K562 (cell line): Measurements from ENCODE around the gene RBMS1. TPM values are rescaled to one million over a fixed set of nuclear protein-coding genes. Genes with fewer than 3 reads are reported as not detected.
"Not testable (repeated sequence)": the region's sequence is repeated elsewhere in the genome, so short reads cannot be mapped to it uniquely, and the experiment has no call there.

ENCODE experiments used
- ATAC-seq: fragments of 200-7000 bp; cut with Tn5 transposase; 3 replicates; pipeline ENCODE4 v1.9.1; 2020; ENCODE audit warnings: moderate library complexity
- BruUV-seq: library from RNA; stranded (reverse); fragments of 400-500 nt; replicated peaks from 2 replicates; lab custom pipeline; 2021; lab: Mats Ljungman, UMichigan
- CTCF ChIA-PET: fragments of 300-600 bp; formaldehyde crosslinking; extraction: SDS; loops from one replicate; lab custom pipeline; 2021; ENCODE audit warnings: low intra/inter-chr PET ratio; lab: Yijun Ruan, JAX
- POLR2A ChIA-PET: fragments of 300-600, 350-650 bp; sonication (Branson Sonifier 250); formaldehyde crosslinking; extraction: SDS; loops from one replicate; lab custom pipeline; 2021; ENCODE audit warnings: antibody characterized with exemption, inconsistent platforms; lab: Yijun Ruan, JAX
- DNase-seq, 4 experiments: peaks; one replicate each; pipeline versions ENCODE4 v3.0.0 to v3.0.0-alpha.2; 2011 to 2018; ENCODE audit warnings: low spot score in 3 of 4, mixed read lengths in 3 of 4; ENCODE audit errors: extremely low read depth in 1 of 4
- FAIRE-seq: peaks from 2 replicates; lab custom pipeline; 2011; peaks lifted over from hg19 to GRCh38; lab: Jason Lieb, UNC
- H2AFZ ChIP-seq: 2 replicates; pipeline ENCODE4 v1.6.0; 2011; ENCODE audit warnings: low read depth, low read length, control low read depth, inconsistent platforms
- H3K27ac ChIP-seq: fragments of 200-600 bp; 3 replicates; pipeline ENCODE4 v1.8.0; 2011; ENCODE audit warnings: low read depth, mild to moderate bottlenecking, control low read depth, inconsistent platforms, low read length, moderate library complexity, mixed read lengths; ENCODE audit errors: extremely low read depth
- H3K27me3 ChIP-seq, 2 experiments: fragments of 300-600 bp in 1 of 2; 2 replicates in 1 of 2; 3 replicates in 1 of 2; pipeline versions ENCODE4 v1.6.0 to v1.8.0; 2011; ENCODE audit warnings: inconsistent platforms in 2 of 2, low read length in 2 of 2, mild to moderate bottlenecking in 1 of 2, mixed read lengths in 1 of 2, moderate library complexity in 1 of 2; ENCODE audit not compliant: control insufficient read depth in 2 of 2, insufficient read depth in 2 of 2
- H3K36me3 ChIP-seq: fragments of 300-600 bp; 3 replicates; pipeline ENCODE4 v1.8.0; 2011; ENCODE audit warnings: mild to moderate bottlenecking, low read length, inconsistent platforms; ENCODE audit not compliant: control insufficient read depth, insufficient read depth
- H3K4me1 ChIP-seq, 2 experiments: fragments of 200-600 bp in 1 of 2; replicated peaks in 1 of 2; 2 replicates in 1 of 2; 3 replicates in 1 of 2; pipeline versions ENCODE4 v1.5.1 to v1.8.0; 2011; ENCODE audit warnings: inconsistent platforms in 2 of 2, low read length in 2 of 2, mild to moderate bottlenecking in 1 of 2, mixed read lengths in 1 of 2, moderate library complexity in 1 of 2; ENCODE audit not compliant: control insufficient read depth in 2 of 2, insufficient read depth in 2 of 2
- H3K4me2 ChIP-seq: 2 replicates; pipeline ENCODE4 v1.6.1; 2011; ENCODE audit warnings: low read length, control low read depth, inconsistent platforms, mixed read lengths; ENCODE audit not compliant: insufficient read depth
- H3K4me3 ChIP-seq: fragments of 200-600 bp; sonication (generic), shearing (Covaris generic); 2 replicates; pipeline ENCODE4 v1.5.1; 2016; ENCODE audit warnings: control low read depth, inconsistent platforms
- H3K79me2 ChIP-seq: fragments of 200-600 bp; 3 replicates; pipeline ENCODE4 v1.8.0; 2011; ENCODE audit warnings: low read length, inconsistent platforms; ENCODE audit not compliant: control insufficient read depth, insufficient read depth
- H3K9ac ChIP-seq, 2 experiments: 2 replicates each; pipeline versions ENCODE4 v1.6.0 to v1.6.1; 2011; ENCODE audit warnings: low read depth in 2 of 2, low read length in 2 of 2, control low read depth in 1 of 2, inconsistent platforms in 1 of 2, mild to moderate bottlenecking in 1 of 2, mixed read lengths in 1 of 2; ENCODE audit not compliant: insufficient read depth in 1 of 2
- H3K9me1 ChIP-seq: one replicate; pipeline ENCODE4 v1.6.0; 2011; ENCODE audit warnings: inconsistent platforms, mild to moderate bottlenecking, low read length, moderate library complexity; ENCODE audit not compliant: control insufficient read depth, insufficient read depth
- H3K9me3 ChIP-seq: replicated peaks from 2 replicates; pipeline ENCODE4 v1.5.1; 2011; ENCODE audit warnings: low read depth, low read length, inconsistent platforms; ENCODE audit not compliant: control insufficient read depth, insufficient read depth
- H4K20me1 ChIP-seq: replicated peaks from 2 replicates; pipeline ENCODE4 v1.6.1; 2011; ENCODE audit warnings: low read length, inconsistent platforms, mixed read lengths; ENCODE audit not compliant: control insufficient read depth, insufficient read depth
- ATF1 ChIP-seq, 2 experiments: fragments of 450-650 bp in 1 of 2; IDR thresholded peaks; 2 replicates each; pipeline ENCODE4 v1.6.1; 2016; ENCODE audit warnings: missing compliant biosample characterization in 1 of 2, missing genetic modification characterization in 1 of 2
- ATF2 ChIP-seq: sonication (generic); formaldehyde crosslinking; IDR thresholded peaks from 2 replicates; pipeline ENCODE4 v1.8.1; 2022; ENCODE audit warnings: missing genetic modification reagents
- FIP1L1 ChIP-seq: fragments of 200-400 bp; formaldehyde crosslinking; IDR thresholded peaks from 2 replicates; pipeline ENCODE4 v1.6.1; 2018; ENCODE audit warnings: mild to moderate bottlenecking, low read depth, low read length; ENCODE audit not compliant: poor library complexity, severe bottlenecking
- MAFK ChIP-seq: IDR thresholded peaks from 2 replicates; pipeline ENCODE4 v1.6.1; 2011; ENCODE audit warnings: low read length, improper control_type of control experiment
- MECOM ChIP-seq: fragments of 250-450 bp; sonication (Bioruptor Pico); IDR thresholded peaks from 2 replicates; pipeline ENCODE4 v1.8.0; 2022; ENCODE audit warnings: inconsistent platforms
- MLX ChIP-seq, 2 experiments: fragments of 450-650 bp in 1 of 2; sonication (generic) in 1 of 2; formaldehyde crosslinking; conservative IDR thresholded peaks; 2 replicates each; pipeline versions ENCODE4 v1.4.0 to v1.8.1; 2020 to 2022; ENCODE audit warnings: mild to moderate bottlenecking in 1 of 2, missing genetic modification reagents in 1 of 2
- POLR3A ChIP-seq: IDR thresholded peaks from 2 replicates; pipeline ENCODE4 v1.6.1; 2011; ENCODE audit warnings: borderline replicate concordance, mild to moderate bottlenecking, moderate library complexity; ENCODE audit not compliant: insufficient read length, insufficient read depth; ENCODE audit errors: extremely low read depth
- TCF7 ChIP-seq: sonication (generic); IDR thresholded peaks from 2 replicates; pipeline ENCODE4 v1.6.1; 2016; ENCODE audit warnings: antibody characterized with exemption, borderline replicate concordance
- THAP12 ChIP-seq: fragments of 250-450 bp; sonication (Bioruptor Pico); IDR thresholded peaks from 2 replicates; pipeline ENCODE4 v1.9.0; 2021; ENCODE audit warnings: mild to moderate bottlenecking, inconsistent platforms
- ZNF121 ChIP-seq: sonication (generic); formaldehyde crosslinking; conservative IDR thresholded peaks from 2 replicates; pipeline ENCODE4 v1.8.0; 2022; ENCODE audit warnings: missing genetic modification reagents
- ZNF696 ChIP-seq: fragments of 250-450 bp; sonication (Bioruptor Pico); conservative IDR thresholded peaks from 2 replicates; pipeline ENCODE4 v1.4.0; 2020; ENCODE audit warnings: mild to moderate bottlenecking, moderate library complexity
- WGBS: fragments of 100-300 bp; shearing (Covaris generic); methylation state at CpG from one replicate; pipeline ENCODE4 v1.1.6; 2016; ENCODE audit warnings: low coverage, mixed read lengths; ENCODE audit not compliant: insufficient coverage; ENCODE audit errors: missing lambda C conversion rate; 5-methylcytosine and 5-hydroxymethylcytosine counted together
- in situ Hi-C: fragments of 300-500 bp; cut with MboI; formaldehyde crosslinking; loops from 4 replicates; pipeline ENCODE4 v1.15.0; 2018; ENCODE audit warnings: inconsistent platforms, mixed read lengths
- intact Hi-C: fragments of 100-400 bp; cut with micrococcal nuclease; formaldehyde crosslinking; loops from 2 replicates; pipeline ENCODE4 v1.14.2; 2022
- polyA plus RNA-seq, 8 experiments: library from polyadenylated mRNA; depleted of rRNA in 4 of 8; stranded (reverse) in 5 of 8; unstranded in 3 of 8; fragments of >200 nt; fragmentation: Nextera tagmentation in 2 of 8; fragmentation: Illumina TruSeq in 1 of 8; extraction: Ambion mirVana in 2 of 8; extraction: Trizol in 1 of 8; gene quantifications; 2 replicates each; pipeline versions ENCODE4 v1.2.1 to v1.2.3, GENCODE V29; 2011 to 2014; ENCODE audit warnings: inconsistent platforms in 1 of 8, missing spikeins in 1 of 8
- total RNA-seq, 7 experiments: library from RNA; depleted of rRNA in 6 of 7; stranded (reverse); fragments of >200 nt in 6 of 7; fragmentation: Illumina TruSeq in 2 of 7; extraction: Trizol in 2 of 7; gene quantifications; 2 replicates each; pipeline versions ENCODE4 v1.2.1 to v1.2.3, GENCODE V29; 2011 to 2021; ENCODE audit warnings: low replicate concordance in 1 of 7

The RBMS1 gene
- total and polyA plus RNA-seq, 9 of the 15 experiments (the other 6 are each of a cell fraction or from before 2014, with no cell fraction given), result 0.04 to 0.31 (median 0.09) TPM; not detected in 6

GRCh38 chr2:160489111-160489510 lies 4.5 kb downstream of the RBMS1 start:
- TF ChIP-seq ATF2 (CRISPR knock-in tag) (no peak), ZNF121 (no peak), MLX (CRISPR knock-in tag; conservative IDR thresholded peaks at IDR 0.05) (no peak), THAP12 (CRISPR knock-in tag) (no peak), TCF7 (no peak), ZNF696 (no peak), ATF1 (CRISPR knock-in tag; IDR thresholded peaks at IDR 0.05) (no peak), ATF1 (tag; IDR thresholded peaks at IDR 0.05) (no peak), MECOM (CRISPR knock-in tag) (no peak), POLR3A (no peak), MAFK (no peak), FIP1L1 (no peak)
- CTCF ChIA-PET, result no interaction called here
- Histone ChIP-seq H3K79me2 (no peaks in the 10 kb centered on the region), H3K9me1 (no peaks in the 10 kb centered on the region), H3K4me3 (no peak overlapping the region), H4K20me1 (no peaks in the 10 kb centered on the region), H3K36me3 (no peaks in the 10 kb centered on the region), H3K27ac (no peak overlapping the region), H3K9me3 (no peaks in the 10 kb centered on the region), H2AFZ (no peak overlapping the region), H3K9ac (no peak overlapping the region), H3K27me3 (peaks cover 2 to 12% of the 10 kb centered on the region in 2 experiments; a peak in 3 of 5 replicates), H3K4me1 (peaks cover 0 to 13% of the 10 kb centered on the region in 2 experiments; a peak in 2 of 5 replicates), H3K4me2 (no peak overlapping the region)
- no peak for DNase-seq
- no TSS peak for BruUV-seq
- FAIRE-seq, result no peak
- intact Hi-C loops (no loop called here), in situ Hi-C loops (no loop called here)
- POLR2A ChIA-PET, result no interaction called here
- 4% methylated on average over 1 of the region's 1 CpG for WGBS
- ATAC-seq, result no peak

- WGBS, result 1% methylated on average over 12 of the region's 12 CpGs
- in situ Hi-C loops, result not testable (repeated sequence)
These were observed 5.3 kb downstream of the RBMS1 start for GRCh38 chr2:160488289-160488688.

More at GRCh38 chr2:160488289-160488688, 5.3 kb downstream of the RBMS1 start:
- H3K9ac ChIP-seq, H3K9me3 ChIP-seq, H4K20me1 ChIP-seq, H3K27ac ChIP-seq, POLR2A ChIA-PET, H2AFZ ChIP-seq, H3K79me2 ChIP-seq, H3K36me3 ChIP-seq, H3K4me3 ChIP-seq, FAIRE-seq, H3K4me2 ChIP-seq, intact Hi-C loops, BruUV-seq, DNase-seq, H3K9me1 ChIP-seq, H3K4me1 ChIP-seq, ATAC-seq, CTCF ChIA-PET: not testable (repeated sequence)
- peaks cover 2 to 12% of the 10 kb centered on the region in 2 experiments; a peak in 2 of 5 replicates for H3K27me3 ChIP-seq
